H1 (cell line): ENCODE results near the gene CAPG. TPM values are rescaled to one million over a fixed set of nuclear protein-coding genes. Genes with fewer than 3 reads are reported as not detected.
A peak's percentile ranks its signal among the peaks of the same experiment; 100 is the strongest.

ENCODE experiments used
- CTCF ChIA-PET: fragments of 300-600 bp; sonication (Branson Sonifier 250); formaldehyde crosslinking; loops from one replicate; lab custom pipeline; 2021; ENCODE audit not compliant: partially characterized antibody; lab: Charles Lee
- POLR2A ChIA-PET: fragments of 300-600 bp; sonication (Branson Sonifier 250); formaldehyde crosslinking; loops from one replicate; lab custom pipeline; 2021; ENCODE audit warnings: inconsistent platforms; ENCODE audit not compliant: partially characterized antibody; lab: Charles Lee
- DNase-seq, 2 experiments: peaks; one replicate each; pipeline versions ENCODE4 v3.0.0 to v3.0.0-alpha.2; 2010 to 2022; ENCODE audit warnings: low spot score in 2 of 2, low read depth in 1 of 2, mixed read lengths in 1 of 2
- FAIRE-seq: peaks from 2 replicates; lab custom pipeline; 2011; peaks lifted over from hg19 to GRCh38; lab: Jason Lieb, UNC
- H2AFZ ChIP-seq: 2 replicates; pipeline ENCODE4 v1.8.1; 2012; ENCODE audit warnings: low read length, inconsistent platforms
- H2AK5ac ChIP-seq: 2 replicates; pipeline ENCODE4 v1.6.1; 2013; ENCODE audit warnings: low read depth, low read length
- H2BK120ac ChIP-seq: replicated peaks from 2 replicates; pipeline ENCODE3; 2013; ENCODE audit warnings: low read depth, low read length, inconsistent platforms
- H2BK12ac ChIP-seq: 2 replicates; pipeline ENCODE4 v1.6.1; 2013; ENCODE audit warnings: low read depth, low read length
- H2BK15ac ChIP-seq: 2 replicates; pipeline ENCODE4 v1.6.1; 2013; ENCODE audit warnings: low read length
- H2BK20ac ChIP-seq: 2 replicates; pipeline ENCODE4 v1.6.1; 2013; ENCODE audit warnings: low read length
- H2BK5ac ChIP-seq: 2 replicates; pipeline ENCODE4 v1.6.1; 2013; ENCODE audit warnings: low read depth, low read length
- H3K14ac ChIP-seq: 2 replicates; pipeline ENCODE4 v1.6.1; 2013; ENCODE audit warnings: inconsistent platforms; ENCODE audit not compliant: insufficient read length
- H3K18ac ChIP-seq: 2 replicates; pipeline ENCODE4 v1.6.1; 2013; ENCODE audit warnings: low read length; ENCODE audit errors: extremely low read depth
- H3K23ac ChIP-seq: 2 replicates; pipeline ENCODE4 v1.6.1; 2013; ENCODE audit warnings: inconsistent platforms; ENCODE audit not compliant: insufficient read length
- H3K23me2 ChIP-seq: 2 replicates; pipeline ENCODE4 v1.6.1; 2013; ENCODE audit warnings: low read depth, low read length
- H3K27ac ChIP-seq: 2 replicates; pipeline ENCODE4 v1.6.1; 2011; ENCODE audit warnings: low read depth, low read length, inconsistent platforms
- H3K27me3 ChIP-seq, 4 experiments: replicated peaks in 1 of 4; 1 replicate in 1 of 4; 2 replicates in 3 of 4; pipeline versions ENCODE4 v1.6.1 to v1.8.1; 2011 to 2013; ENCODE audit warnings: low read length in 3 of 4, mild to moderate bottlenecking in 3 of 4, inconsistent platforms in 2 of 4, mixed read lengths in 2 of 4, moderate library complexity in 1 of 4; ENCODE audit not compliant: control insufficient read depth in 3 of 4, insufficient read depth in 3 of 4; ENCODE audit errors: extremely low read depth in 1 of 4
- H3K36me3 ChIP-seq, 4 experiments: 2 replicates each; pipeline versions ENCODE4 v1.6.1 to v1.8.1; 2011 to 2013; ENCODE audit warnings: mild to moderate bottlenecking in 4 of 4, low read length in 3 of 4, moderate library complexity in 2 of 4, control low read depth in 1 of 4, inconsistent platforms in 1 of 4; ENCODE audit not compliant: insufficient read depth in 4 of 4, control insufficient read depth in 2 of 4
- H3K4ac ChIP-seq: replicated peaks from 2 replicates; pipeline ENCODE3; 2013; ENCODE audit warnings: low read length, low read depth, mixed read lengths, inconsistent platforms; ENCODE audit not compliant: insufficient read length
- H3K4me1 ChIP-seq, 4 experiments: replicated peaks in 1 of 4; 1 replicate in 1 of 4; 2 replicates in 3 of 4; pipeline versions ENCODE4 v1.6.1 to v1.8.1; 2011 to 2013; ENCODE audit warnings: low read length in 3 of 4, inconsistent platforms in 2 of 4, mixed read lengths in 1 of 4; ENCODE audit not compliant: insufficient read depth in 4 of 4, control insufficient read depth in 3 of 4
- H3K4me2 ChIP-seq, 2 experiments: 2 replicates each; pipeline versions ENCODE4 v1.6.1 to v1.8.1; 2011 to 2013; ENCODE audit warnings: low read depth in 2 of 2, low read length in 2 of 2, control low read depth in 1 of 2, inconsistent platforms in 1 of 2, mild to moderate bottlenecking in 1 of 2; ENCODE audit not compliant: insufficient read depth in 1 of 2
- H3K4me3 ChIP-seq, 4 experiments: fragments of 200-600, 300-600 bp in 1 of 4; sonication (generic), shearing (Covaris generic), sonication (Bioruptor Twin) in 1 of 4; 2 replicates each; pipeline versions ENCODE4 v1.5.1 to v1.8.1; 2011 to 2016; ENCODE audit warnings: low read length in 4 of 4, low read depth in 3 of 4, control low read depth in 2 of 4, inconsistent platforms in 2 of 4, mild to moderate bottlenecking in 2 of 4, mixed read lengths in 1 of 4, moderate library complexity in 1 of 4; ENCODE audit not compliant: insufficient read depth in 2 of 4; ENCODE audit errors: extremely low read depth in 1 of 4
- H3K56ac ChIP-seq: replicated peaks from 2 replicates; pipeline ENCODE3; 2013; ENCODE audit warnings: low read depth, mild to moderate bottlenecking, mixed read lengths, low read length, inconsistent platforms; ENCODE audit not compliant: insufficient read length
- H3K79me1 ChIP-seq: 2 replicates; pipeline ENCODE4 v1.6.1; 2013; ENCODE audit warnings: low read depth, low read length, control low read depth
- H3K79me2 ChIP-seq, 2 experiments: 2 replicates each; pipeline versions ENCODE4 v1.6.1 to v1.8.1; 2012 to 2013; ENCODE audit warnings: low read length in 2 of 2, mild to moderate bottlenecking in 2 of 2, inconsistent platforms in 1 of 2; ENCODE audit not compliant: insufficient read depth in 2 of 2, control insufficient read depth in 1 of 2
- H3K9ac ChIP-seq, 4 experiments: replicated peaks in 1 of 4; 1 replicate in 1 of 4; 2 replicates in 3 of 4; pipeline versions ENCODE4 v1.6.1 to v1.8.1; 2011 to 2013; ENCODE audit warnings: low read depth in 3 of 4, low read length in 3 of 4, control low read depth in 2 of 4, mild to moderate bottlenecking in 2 of 4, moderate library complexity in 2 of 4, inconsistent platforms in 1 of 4; ENCODE audit errors: extremely low read depth in 1 of 4
- H3K9me3 ChIP-seq, 2 experiments: 2 replicates each; pipeline versions ENCODE4 v1.6.1 to v1.8.1; 2012 to 2013; ENCODE audit warnings: mild to moderate bottlenecking in 2 of 2, moderate library complexity in 2 of 2, control low read depth in 1 of 2, inconsistent platforms in 1 of 2, low read depth in 1 of 2, low read length in 1 of 2, mixed read lengths in 1 of 2; ENCODE audit not compliant: insufficient read depth in 2 of 2
- H4K20me1 ChIP-seq, 2 experiments: replicated peaks in 1 of 2; 2 replicates each; pipeline versions ENCODE3 to v1.8.1; 2011 to 2013; ENCODE audit warnings: inconsistent platforms in 2 of 2, low read length in 2 of 2, mild to moderate bottlenecking in 1 of 2; ENCODE audit not compliant: insufficient read depth in 2 of 2, control insufficient read depth in 1 of 2
- H4K5ac ChIP-seq: 2 replicates; pipeline ENCODE4 v1.6.1; 2013; ENCODE audit warnings: low read length, low read depth, mixed read lengths, inconsistent platforms; ENCODE audit not compliant: insufficient read length
- H4K8ac ChIP-seq: 2 replicates; pipeline ENCODE4 v1.8.0; 2013; ENCODE audit warnings: mild to moderate bottlenecking, moderate library complexity, low read length, inconsistent platforms; ENCODE audit not compliant: insufficient read depth; ENCODE audit errors: extremely low read depth
- H4K91ac ChIP-seq: replicated peaks from 2 replicates; pipeline ENCODE3; 2013; ENCODE audit warnings: low read length, mixed read lengths, inconsistent platforms; ENCODE audit not compliant: insufficient read length
- ASH2L ChIP-seq: fragments of 200-600, 300-600 bp; sonication (generic); IDR thresholded peaks from one replicate; pipeline ENCODE4 v1.7.1; 2017; ENCODE audit warnings: low read length
- CBX5 ChIP-seq: fragments of 300-800, 300-1000 bp; sonication (generic); IDR thresholded peaks from 2 replicates; pipeline ENCODE4 v1.7.1; 2016; ENCODE audit warnings: antibody characterized with exemption, low read length, low read depth
- CBX8 ChIP-seq: fragments of 300-800, 300-1000 bp; sonication (generic); IDR thresholded peaks from 2 replicates; pipeline ENCODE4 v1.7.1; 2016; ENCODE audit warnings: low read depth, low read length, borderline replicate concordance
- KDM1A ChIP-seq: fragments of 200-600, 300-600 bp; sonication (generic); IDR thresholded peaks from 2 replicates; pipeline ENCODE4 v1.7.1; 2016; ENCODE audit warnings: mild to moderate bottlenecking, low read length, borderline replicate concordance
- POU5F1 ChIP-seq: IDR thresholded peaks from 2 replicates; pipeline ENCODE4 v1.6.1; 2011; ENCODE audit warnings: low read depth, mild to moderate bottlenecking, low read length, moderate library complexity
- RFX5 ChIP-seq: IDR thresholded peaks from 2 replicates; pipeline ENCODE4 v1.6.1; 2011; ENCODE audit warnings: low read depth, low read length, improper control_type of control experiment, borderline replicate concordance
- SP1 ChIP-seq: IDR thresholded peaks from 2 replicates; pipeline ENCODE4 v1.6.1; 2011; ENCODE audit warnings: low read depth, low read length
- TEAD4 ChIP-seq: IDR thresholded peaks from 2 replicates; pipeline ENCODE4 v1.6.1; 2012; ENCODE audit warnings: low read depth, low read length, inconsistent platforms, mixed read lengths
- WGBS, 2 experiments: shearing (Covaris generic) in 1 of 2; methylation state at CpG; one replicate each; pipeline versions ENCODE4 v1.1.6 to v1.1.7; 2013 to 2015; ENCODE audit warnings: low lambda C conversion rate in 2 of 2, mixed read lengths in 2 of 2, inconsistent platforms in 1 of 2, low coverage in 1 of 2, missing lambda C conversion rate in 1 of 2; ENCODE audit not compliant: insufficient replicate concordance in 2 of 2, insufficient coverage in 1 of 2, insufficient read length in 1 of 2; ENCODE audit errors: extremely low coverage in 1 of 2, missing lambda C conversion rate in 1 of 2; 5-methylcytosine and 5-hydroxymethylcytosine counted together
- polyA plus RNA-seq, 7 experiments: library from polyadenylated mRNA; depleted of rRNA in 3 of 7; stranded (reverse) in 5 of 7; unstranded in 2 of 7; fragments of >200 nt in 5 of 7; fragments of 200-250 nt in 2 of 7; gene quantifications; 1 replicate in 5 of 7; 2 replicates in 1 of 7; 4 replicates in 1 of 7; pipeline versions ENCODE4 v1.2.1 to v1.2.3, GENCODE V29; 2011 to 2013; ENCODE audit warnings: missing spikeins in 2 of 7, mixed read lengths in 2 of 7
- total RNA-seq: library from RNA; stranded (reverse); fragmentation: NEBNext Ultra II Directional; extraction: Animal tissue kit (Norgen Biotek cat#: 25700); gene quantifications from 2 replicates; pipeline ENCODE4 v1.2.1, GENCODE V29; 2021

The CAPG gene
- total and polyA plus RNA-seq, 2 of the 8 experiments (the other 6 are each of a cell fraction or from before 2014, with no cell fraction given) = 80.5 to 89.0 TPM

- H3K23me2 ChIP-seq = peaks cover 5% of the 10 kb centered on the region; the same call in 1 of the 2 replicates
- peaks cover 0 to 3% (median 1%) of the 10 kb centered on the region in 4 experiments; a peak in 1 of 7 replicates for H3K27me3 ChIP-seq
- H3K4me3 ChIP-seq = no peak overlapping the region
- no peak overlapping the region for H3K23ac ChIP-seq
- no peak overlapping the region for H2AFZ ChIP-seq
- H3K36me3 ChIP-seq = no peaks in the 10 kb centered on the region
- ChIA-PET POLR2A (interaction anchor here (0.9 to 55.3 kb wide), 5 partner anchors 13 to 201 kb away, joined by 3 to 1889 read pairs (median 5); partner anchors contain the start of genes GGCX, MAT2A and USP39), CTCF (interaction anchor here (0.9 to 2.5 kb wide), 7 partner anchors 15 to 188 kb away, joined by 3 to 11 read pairs (median 6); partner anchors contain the start of genes MAT2A and TMEM150A)
- H3K56ac ChIP-seq = no peak overlapping the region
- H2BK20ac ChIP-seq = peak overlapping the region; percentile 2; the same call in 1 of the 2 replicates
- no peak overlapping the region for H3K4ac ChIP-seq
- H4K5ac ChIP-seq = no peak overlapping the region
- TF ChIP-seq TEAD4 (no peak), RFX5 (no peak), CBX5 (no peak), POU5F1 (no peak), ASH2L (no peak), KDM1A (no peak), CBX8 (no peak), SP1 (no peak)
- H2BK5ac ChIP-seq = no peak overlapping the region
- H4K91ac ChIP-seq = no peak overlapping the region
- no peak overlapping the region for H3K27ac ChIP-seq
- no peak for DNase-seq
- peak overlapping the region in 1 of 2 experiments; percentile 86; a peak in 1 of 4 replicates for H3K4me2 ChIP-seq
- no peak overlapping the region for H3K9ac ChIP-seq
- peaks cover 2 to 20% (median 16%) of the 10 kb centered on the region in 4 experiments for H3K4me1 ChIP-seq
- no peak overlapping the region for H2BK120ac ChIP-seq
- no peak overlapping the region for H2AK5ac ChIP-seq
- WGBS, 2 experiments = 95% methylated on average over 7 of the region's 7 CpGs; no CpG with 5 or more reads in 1 of the 2 experiments
- no peaks in the 10 kb centered on the region for H3K79me2 ChIP-seq
- peak overlapping the region; percentile 21 for H2BK12ac ChIP-seq
- H3K79me1 ChIP-seq = peaks cover 5% of the 10 kb centered on the region
- H4K20me1 ChIP-seq = no peaks in the 10 kb centered on the region
- no peak overlapping the region for H4K8ac ChIP-seq
- no peak overlapping the region for H3K18ac ChIP-seq
- H2BK15ac ChIP-seq = no peak overlapping the region
- no peak for FAIRE-seq
- no peak overlapping the region for H3K14ac ChIP-seq
- no peaks in the 10 kb centered on the region for H3K9me3 ChIP-seq
Observed at GRCh38 chr2:85414761-85415553, 4.8 kb upstream of the CAPG start.
